ENCODE data around the gene DNER.
"Not testable (repeated sequence)": the region's sequence is repeated elsewhere in the genome, so short reads cannot be mapped to it uniquely, and the experiment has no call there.

The DNER gene, protein sequence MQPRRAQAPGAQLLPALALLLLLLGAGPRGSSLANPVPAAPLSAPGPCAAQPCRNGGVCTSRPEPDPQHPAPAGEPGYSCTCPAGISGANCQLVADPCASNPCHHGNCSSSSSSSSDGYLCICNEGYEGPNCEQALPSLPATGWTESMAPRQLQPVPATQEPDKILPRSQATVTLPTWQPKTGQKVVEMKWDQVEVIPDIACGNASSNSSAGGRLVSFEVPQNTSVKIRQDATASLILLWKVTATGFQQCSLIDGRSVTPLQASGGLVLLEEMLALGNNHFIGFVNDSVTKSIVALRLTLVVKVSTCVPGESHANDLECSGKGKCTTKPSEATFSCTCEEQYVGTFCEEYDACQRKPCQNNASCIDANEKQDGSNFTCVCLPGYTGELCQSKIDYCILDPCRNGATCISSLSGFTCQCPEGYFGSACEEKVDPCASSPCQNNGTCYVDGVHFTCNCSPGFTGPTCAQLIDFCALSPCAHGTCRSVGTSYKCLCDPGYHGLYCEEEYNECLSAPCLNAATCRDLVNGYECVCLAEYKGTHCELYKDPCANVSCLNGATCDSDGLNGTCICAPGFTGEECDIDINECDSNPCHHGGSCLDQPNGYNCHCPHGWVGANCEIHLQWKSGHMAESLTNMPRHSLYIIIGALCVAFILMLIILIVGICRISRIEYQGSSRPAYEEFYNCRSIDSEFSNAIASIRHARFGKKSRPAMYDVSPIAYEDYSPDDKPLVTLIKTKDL

DNA sequence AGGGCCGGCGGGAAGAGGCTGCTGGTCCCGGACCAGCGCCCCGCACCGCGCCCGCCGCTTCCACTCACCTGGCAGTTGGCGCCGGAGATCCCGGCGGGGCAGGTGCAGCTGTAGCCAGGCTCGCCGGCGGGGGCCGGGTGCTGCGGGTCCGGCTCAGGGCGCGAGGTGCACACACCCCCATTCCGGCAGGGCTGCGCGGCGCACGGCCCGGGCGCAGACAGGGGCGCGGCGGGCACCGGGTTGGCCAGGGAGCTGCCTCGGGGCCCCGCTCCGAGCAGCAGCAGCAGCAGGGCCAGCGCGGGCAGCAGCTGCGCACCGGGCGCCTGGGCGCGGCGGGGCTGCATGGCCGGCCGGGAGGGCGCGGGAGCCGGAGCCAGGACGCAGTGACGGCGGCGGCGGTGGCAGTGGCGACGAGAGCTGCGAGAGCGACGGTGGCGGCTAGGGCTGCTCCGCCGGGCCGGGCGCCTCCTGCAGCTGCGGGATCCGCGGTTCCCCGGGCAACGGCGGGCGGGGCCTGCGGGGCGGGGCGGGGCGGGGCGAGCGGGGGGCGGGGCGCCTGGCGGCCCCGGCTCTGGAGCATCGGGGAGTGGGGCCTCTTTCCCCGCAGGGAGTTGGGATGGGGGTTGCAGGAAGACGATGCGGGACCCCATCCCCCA is at the start of gene DNER:
TSS of gene DNER (minus strand) at position 476 of the 656 bp plus-strand sequence. CDS start at position 344, 132 bp downstream.
- DNase-seq (ENCODE audit: low read depth in 2 of 2), result peak in 1 of 2 donors; percentile 33

DNA sequence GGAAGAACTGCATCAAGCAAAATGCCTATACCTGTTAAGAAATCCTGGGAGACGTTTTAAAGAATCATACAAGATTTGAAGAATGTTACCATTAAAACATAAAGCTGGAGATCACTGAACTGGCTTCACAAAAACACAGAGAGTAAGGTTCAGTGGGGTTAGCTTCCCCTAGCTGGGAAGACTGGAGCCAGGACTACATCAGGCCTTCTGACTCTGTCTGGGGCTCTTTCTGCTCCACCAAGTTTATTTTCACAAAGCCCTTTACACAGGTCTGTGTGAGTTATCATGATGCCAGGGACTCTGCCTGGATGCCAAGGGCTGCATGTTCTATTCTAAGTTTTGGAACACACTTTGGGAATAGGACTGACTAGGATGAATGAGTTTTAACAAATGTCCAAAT is 47.3 kb upstream of the DNER start:
- no peak for DNase-seq (ENCODE audit: low read depth in 2 of 2)

DNA sequence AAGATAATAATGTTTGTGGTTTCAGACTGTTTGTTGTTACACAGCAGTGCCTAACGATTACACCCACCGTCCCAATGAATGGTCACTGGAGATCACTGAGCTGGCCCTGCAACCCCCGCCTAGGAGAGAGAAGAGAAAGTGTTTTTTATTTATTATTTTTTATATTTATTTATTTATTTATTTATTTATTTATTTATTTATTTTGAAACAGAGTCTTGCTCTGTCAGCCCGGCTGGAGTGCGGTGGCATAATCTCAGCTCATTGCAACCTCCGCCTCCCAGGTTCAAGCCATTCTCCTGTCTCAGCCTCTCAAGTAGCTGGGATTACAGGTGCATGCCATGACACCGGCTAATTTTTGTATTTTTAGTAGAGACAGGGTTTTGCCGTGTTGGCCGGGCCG is 43.1 kb upstream of the DNER start:
- DNase-seq (ENCODE audit: low read depth in 2 of 2), result not testable (repeated sequence)

DNA sequence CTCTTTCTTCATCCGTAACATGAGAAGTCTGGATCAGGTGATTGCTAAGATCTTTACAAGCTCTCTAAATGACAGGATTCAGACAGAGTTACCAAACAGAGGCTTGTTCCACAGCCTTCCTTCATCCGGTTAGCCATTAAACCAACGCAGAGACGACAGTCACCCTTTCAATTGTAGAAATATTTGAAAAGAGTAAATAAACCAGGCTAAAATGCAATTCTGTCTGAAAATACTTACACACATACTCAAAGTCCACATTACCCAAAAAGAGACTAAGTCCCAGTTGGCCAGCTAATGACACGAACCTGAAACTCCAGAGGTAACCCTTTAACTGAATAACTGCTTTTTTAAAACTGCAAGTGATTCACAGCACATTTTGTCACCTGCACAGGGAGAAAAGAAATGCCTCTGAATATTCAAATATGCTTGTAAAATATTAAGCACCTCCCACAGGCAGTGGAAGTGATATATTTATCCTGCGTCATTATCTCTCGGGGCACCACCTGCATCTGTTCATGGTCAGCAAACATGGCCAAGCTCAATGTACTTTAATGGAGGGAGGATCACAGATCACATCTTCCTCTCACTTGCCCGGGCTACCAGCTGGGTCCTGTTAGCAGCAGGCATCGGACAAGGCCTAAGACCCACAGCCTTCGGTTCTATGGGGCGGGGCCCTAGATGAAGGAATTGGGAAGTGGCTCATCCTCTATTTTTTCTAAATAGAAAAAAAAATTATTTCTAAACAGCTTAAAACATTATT is 38.8 kb upstream of the DNER start:
- no peak for DNase-seq (ENCODE audit: low read depth in 2 of 2)

DNA sequence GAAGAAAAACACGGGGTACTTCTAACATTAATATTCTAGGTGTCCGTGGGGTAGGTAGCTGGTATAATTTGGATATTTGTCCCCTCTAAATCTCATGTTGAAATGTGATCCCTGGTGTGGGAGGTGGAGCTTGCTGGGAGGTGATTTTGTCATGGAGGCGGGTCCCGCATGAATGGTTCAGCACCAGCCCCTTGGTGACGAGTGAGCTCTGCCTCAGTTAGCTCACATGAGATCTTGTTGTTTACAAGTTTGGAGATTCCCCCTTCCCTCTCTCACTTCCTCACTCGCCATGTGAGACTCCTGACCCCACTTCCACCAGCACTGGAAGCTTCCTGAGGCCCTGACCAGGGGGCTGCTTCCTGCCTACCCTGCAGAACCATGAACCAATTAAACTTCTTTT is 35.4 kb upstream of the DNER start:
- DNase-seq (ENCODE audit: low read depth in 2 of 2), result no peak

DNA sequence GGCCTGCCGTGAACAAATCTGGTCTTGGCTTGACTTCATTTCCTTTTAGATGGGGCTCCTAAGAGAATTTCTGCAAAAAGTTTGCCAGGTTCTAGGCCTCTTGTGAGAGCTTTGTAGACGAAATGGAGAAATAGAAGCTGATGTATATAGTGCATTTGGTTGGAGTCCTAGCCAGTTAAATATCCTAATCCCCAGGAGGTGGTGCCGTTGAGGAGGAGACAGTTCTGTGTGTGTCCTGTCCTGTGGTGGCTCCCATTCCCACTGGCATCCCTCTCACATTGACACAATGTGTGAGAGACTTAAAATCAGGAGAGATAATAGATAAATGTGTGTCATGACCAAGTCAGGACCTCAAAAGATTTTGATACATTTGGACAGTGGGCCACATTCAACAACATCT is 34.6 kb upstream of the DNER start:
- no peak for DNase-seq (ENCODE audit: low read depth in 2 of 2)

DNA sequence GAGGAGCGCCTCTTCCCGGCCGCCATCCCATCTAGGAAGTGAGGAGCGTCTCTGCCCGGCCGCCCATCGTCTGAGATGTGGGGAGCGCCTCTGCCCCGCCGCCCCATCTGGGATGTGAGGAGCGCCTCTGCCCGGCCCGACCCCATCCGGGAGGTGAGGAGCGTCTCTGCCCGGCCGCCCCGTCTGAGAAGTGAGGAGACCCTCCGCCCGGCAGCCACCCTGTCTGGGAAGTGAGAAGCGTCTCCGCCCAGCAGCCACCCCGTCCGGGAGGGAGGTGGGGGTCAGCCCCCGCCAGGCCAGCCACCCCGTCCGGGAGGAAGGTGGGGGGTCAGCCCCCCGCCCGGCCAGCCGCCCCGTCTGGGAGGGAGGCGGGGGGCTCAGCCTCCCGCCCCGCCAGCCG is 28.3 kb upstream of the DNER start:
- not testable (repeated sequence) for DNase-seq (ENCODE audit: low read depth in 2 of 2)

DNA sequence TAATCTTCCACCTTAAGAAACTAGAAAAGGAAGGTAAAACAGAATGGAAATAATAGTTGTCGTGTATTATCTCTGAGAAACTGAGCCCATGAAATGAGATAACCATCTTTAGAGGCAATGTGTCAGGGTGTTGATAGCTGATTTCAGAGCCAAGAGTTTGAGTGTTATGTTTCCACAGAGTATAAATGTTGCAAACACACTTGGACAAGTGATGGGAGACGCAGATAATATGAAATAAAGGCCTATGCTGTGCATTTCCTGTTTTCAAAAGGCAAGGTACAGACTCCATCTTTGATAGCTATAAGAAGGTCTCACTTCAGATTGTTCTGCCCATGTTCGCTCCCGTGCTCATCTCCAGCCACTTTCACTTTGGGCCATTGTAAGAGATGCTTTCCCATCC is 25.9 kb upstream of the DNER start:
- no peak for DNase-seq (ENCODE audit: low read depth in 2 of 2)

DNA sequence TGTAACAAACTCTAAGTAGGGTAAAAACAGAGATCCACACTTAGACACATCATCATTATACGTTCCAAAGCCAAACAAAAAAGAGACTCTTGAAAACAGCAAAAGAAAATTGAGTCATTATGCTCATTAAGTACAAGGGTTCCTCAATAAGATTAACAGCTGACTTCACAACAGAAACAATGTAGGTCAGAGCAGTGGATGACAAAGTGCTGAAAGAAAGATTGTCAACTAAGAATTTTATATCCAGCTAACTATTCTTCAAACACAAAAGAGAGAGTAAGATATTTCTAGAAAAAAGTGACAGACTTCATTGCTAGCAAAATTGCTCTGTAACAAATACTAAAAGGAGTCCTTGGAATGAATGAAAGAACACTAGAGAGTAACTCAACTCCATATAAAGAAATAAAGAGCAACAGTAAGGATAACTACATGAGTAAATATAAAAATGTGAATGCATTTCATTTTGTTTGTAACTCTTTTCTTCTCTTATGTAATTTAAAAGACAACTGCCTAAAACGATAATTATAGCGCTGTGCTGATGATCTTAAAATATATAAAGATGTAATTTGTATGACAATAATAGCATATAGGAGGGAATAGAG is 23.8 kb upstream of the DNER start:
- no peak for DNase-seq (ENCODE audit: low read depth in 2 of 2)

DNA sequence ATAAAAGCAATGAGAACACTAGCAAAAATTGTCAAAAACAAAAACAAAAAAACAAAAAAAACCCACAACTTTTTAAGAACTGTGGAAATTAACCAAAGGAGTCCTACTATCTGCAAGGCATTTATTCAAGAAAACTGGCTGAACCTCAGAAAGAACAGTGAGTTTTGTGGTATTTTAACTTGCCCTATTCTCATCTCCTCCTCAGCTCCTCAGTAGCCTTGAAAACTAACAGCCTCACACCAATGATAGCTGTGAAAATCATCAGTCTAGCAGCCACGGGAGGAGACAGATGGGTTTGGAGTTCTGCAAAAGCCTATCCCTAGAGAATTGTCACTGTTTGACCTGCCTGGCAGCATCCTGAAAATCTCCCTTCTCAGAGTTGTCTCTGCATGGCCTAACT is 20.1 kb upstream of the DNER start:
- no peak for DNase-seq (ENCODE audit: low read depth in 2 of 2)

DNA sequence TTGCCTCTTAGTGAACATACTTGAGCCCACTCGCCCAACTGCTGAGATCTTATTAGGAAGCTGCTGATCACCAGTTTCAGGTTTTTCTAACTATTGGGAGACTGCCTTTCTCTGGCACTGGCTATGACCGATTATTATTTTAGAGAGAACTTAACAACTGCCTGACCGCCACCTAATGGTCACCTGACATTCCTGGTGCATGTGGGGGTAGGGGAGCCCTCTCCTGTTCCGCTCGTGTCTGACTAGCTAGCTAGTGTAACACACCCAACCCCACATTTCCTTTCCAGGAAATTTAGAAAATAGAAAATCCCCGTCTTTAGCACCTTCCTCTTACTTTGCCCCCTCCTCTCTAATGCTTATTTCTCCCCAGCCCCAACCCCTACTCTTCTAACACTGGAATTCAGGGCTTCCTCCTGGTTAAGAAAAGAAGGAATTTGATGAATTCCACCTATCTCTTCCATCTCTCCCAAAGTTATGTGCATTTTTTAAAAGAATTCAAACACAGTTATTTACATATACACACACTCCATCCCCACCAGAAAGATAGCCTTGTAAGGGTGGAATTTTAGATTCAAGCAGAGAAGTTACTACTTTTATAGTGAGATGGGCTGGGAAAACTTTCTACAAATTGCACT is 19.4 kb upstream of the DNER start:
- DNase-seq (ENCODE audit: low read depth in 2 of 2), result no peak

DNA sequence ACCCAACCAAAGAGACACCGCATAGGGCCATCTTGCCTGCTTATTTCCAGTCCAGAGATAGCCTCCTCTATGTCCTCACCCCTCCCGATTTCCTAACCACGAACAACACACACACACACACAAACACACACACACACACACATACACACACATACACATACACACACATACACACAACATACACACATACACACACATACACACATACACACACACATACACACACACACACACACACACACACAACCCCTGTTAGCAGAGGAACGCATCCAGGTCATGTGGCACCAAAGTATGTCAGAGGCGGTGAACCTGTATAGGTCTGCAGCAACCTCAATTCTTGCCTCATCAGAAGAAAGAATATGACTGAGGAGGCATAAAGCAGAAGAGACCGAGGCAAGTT is 18.5 kb upstream of the DNER start:
- DNase-seq (ENCODE audit: low read depth in 2 of 2), result no peak

DNA sequence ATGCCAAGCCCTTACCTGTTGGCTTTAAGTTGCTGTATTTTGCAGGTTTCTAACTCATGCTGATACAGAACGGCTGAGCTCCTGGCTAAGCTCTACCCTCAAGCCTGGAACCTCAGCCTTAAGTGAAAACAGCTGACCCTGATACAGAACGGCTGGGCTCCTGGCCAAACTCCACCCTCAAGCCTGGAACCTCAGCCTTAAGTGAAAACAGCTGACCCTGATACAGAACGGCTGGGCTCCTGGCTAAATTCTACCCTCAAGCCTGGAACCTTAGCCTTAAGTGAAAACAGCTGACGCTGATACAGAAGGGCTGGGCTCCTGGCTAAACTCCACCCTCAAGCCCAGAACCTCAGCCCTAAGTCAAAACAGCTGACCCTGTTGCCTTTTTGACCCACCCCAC is 17.6 kb upstream of the DNER start:
- DNase-seq (ENCODE audit: low read depth in 2 of 2), result no peak

DNA sequence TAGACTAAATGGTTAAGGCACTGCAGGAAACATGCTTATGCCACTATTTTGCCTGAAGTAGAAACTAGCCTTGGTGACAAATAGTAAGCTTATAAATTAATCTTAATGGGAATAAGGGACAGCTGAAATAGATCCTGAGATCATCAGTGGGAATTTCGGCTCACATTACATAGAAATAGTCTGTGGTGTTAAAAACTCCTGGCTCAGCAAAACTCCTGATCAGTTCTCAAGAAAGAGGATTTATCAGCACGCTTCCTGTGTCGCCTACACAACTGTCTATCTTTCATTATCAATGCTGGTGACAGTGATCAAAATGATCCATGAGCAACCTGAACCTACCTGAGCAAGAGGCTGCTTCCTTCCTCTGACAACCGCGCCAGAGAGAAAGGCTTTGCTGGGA is 17.0 kb upstream of the DNER start:
- DNase-seq (ENCODE audit: low read depth in 2 of 2), result no peak

DNA sequence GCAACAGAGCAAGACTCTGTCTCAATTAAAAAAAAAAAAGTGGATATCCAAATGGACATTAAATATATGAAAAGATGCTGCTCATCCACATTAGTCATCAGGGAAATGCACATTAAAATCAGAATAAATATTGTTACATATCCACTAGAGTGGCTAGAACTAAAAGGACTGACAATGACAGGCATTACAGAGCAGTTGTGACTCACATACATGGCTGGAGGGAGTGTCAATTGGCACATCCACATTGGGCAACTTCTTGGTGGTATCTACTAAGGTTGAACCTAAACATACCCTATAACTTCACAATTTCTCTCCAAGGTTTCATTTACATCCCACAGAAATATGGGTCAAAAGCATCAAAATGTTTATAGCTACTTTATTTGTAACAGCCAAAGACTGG is 14.0 kb upstream of the DNER start:
- DNase-seq (ENCODE audit: low read depth in 2 of 2), result no peak

DNA sequence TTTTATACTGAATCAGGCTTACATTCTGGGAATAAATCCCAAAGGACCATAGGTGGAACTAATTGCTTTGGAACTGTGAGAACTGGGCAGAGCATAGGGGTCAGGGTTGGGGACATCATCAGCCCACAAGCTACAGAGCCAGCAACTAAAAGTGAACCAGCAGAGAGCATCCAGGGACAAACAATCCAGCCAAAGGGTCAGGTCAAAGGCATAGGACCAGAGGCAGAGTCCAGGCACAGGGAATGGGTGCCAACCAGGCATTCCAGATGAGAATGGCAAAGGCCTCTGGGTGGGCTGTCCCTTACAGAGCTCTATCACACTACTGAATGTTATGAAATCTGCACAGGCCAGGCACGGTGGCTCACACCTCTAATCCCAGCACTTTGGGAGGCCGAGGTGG is 12.3 kb upstream of the DNER start:
- no peak for DNase-seq (ENCODE audit: low read depth in 2 of 2)

DNA sequence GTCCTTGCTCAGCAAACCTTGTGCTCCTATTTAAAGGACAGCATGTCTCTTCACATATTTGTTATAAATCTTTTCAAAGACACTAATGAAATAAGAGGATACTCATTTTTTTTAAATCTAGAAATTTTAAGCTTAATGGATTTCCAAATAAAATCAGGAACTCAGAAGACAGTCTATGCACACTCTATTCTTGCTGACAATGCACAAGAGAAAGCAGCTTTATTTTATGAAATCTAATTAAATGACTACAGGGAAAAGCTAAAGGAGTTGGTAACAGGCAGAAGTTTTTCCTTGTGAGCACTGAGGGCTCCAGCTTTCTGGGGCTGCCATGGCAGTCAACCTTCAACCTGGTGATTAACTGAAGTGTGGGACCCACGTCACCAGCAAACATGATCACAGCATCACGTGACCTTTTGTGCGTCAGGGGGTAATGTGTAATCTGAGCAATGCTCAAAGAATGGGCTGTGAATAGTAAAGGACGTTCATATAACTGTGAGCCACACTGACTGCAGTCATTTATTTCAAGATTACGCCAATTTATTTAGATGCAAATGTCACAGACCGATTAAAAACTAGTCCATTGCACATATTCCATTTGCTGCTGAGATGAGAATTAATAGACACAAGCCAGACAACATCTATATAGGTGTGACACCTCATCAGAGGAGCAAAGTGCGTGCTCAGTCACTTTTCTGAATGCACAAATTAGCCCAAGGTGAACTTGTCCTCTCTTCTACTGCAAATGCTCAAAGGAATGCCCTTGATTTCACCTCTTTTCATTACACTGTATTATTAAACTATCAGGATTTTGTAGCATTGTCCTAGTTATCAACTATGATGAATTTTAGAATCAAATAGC is 11.6 kb upstream of the DNER start:
- no peak for DNase-seq (ENCODE audit: low read depth in 2 of 2)

DNA sequence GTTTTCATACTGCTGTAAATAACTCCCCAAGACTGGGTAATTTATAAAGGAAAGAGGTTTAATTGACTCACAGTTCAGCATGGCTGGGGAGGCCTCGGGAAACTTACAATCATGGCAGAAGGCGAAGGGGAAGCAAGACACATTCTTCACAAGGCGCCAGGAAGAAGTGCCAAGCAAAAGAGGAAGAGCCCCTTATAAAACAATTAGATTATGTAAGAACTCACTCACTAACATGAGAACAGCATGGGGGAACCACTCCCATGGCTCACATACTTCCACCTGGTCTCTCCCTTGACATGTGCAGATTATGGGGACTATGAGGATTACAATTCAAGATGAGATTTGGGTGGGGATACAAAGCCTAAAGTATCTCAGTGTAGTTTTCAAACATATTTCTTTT is 8.8 kb upstream of the DNER start:
- DNase-seq (ENCODE audit: low read depth in 2 of 2), result not testable (repeated sequence)

DNA sequence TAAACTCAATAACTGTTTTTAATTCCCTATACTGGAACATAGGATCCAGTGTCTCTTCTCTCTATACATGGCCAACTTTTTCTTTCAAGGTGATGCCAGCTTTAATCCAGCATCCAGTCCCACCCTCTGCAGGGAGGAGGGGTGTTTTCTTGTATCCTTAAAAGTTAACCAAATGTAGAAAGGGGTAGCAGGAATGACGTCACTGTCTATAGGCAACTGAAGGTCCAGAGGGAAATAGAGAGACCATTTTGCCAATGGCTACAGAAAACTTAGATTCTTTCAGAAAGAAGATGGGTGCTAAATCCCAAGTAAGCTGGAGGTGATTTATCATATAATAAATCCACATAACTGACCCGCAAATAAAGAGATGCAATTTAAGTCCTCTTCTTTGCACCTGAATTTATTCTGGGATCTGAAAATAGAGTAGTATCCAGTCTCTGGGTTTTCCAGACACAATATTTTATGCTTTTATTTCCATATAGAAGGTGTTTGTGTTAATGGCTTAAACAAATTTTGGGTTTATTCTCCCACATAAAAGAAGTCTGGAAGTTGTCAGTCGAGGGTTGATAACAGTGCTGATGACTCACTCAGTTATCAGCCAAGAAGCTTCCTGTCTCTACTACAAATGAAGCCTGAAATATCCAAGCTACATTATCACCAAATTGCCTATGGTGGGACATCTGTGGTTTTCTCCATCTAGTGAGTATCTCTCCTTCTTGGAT is 5.7 kb upstream of the DNER start:
- DNase-seq (ENCODE audit: low read depth in 2 of 2), result no peak

DNA sequence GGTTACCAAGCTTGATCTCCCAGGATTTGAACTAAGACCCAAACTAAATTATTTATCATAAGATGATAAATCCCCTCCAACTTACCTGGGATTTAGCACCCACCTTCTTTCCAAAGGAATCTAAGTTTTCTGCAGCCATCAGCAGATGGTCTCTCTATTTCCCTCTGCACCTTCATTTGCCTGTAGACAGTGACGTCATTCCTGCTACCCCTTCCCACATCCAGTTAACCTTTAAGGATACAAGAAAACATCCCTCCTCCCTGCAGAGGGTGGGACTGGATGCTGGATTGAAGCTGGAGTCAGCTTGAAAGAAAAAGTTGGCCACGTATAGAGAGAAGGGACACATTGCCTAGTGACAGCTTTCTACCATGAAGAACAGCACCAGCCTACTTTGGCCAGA is 3.7 kb upstream of the DNER start:
- DNase-seq (ENCODE audit: low read depth in 2 of 2), result no peak
